A549 (cell line): ENCODE results near the gene LOXHD1.

Experiments used
- BHLHE40 ChIP-seq: IDR thresholded peaks from 2 replicates; pipeline ENCODE4 v1.6.1; 2012; ENCODE audit warnings: low read depth, low read length, inconsistent platforms
- EP300 ChIP-seq, 2 experiments: fragments of >200 bp; sonication (Bioruptor Twin); formaldehyde crosslinking; IDR thresholded peaks; 2 replicates in 1 of 2; 3 replicates in 1 of 2; pipeline ENCODE4 v1.6.1; 2016 to 2017
- HDAC2 ChIP-seq: fragments of 200-600 bp; sonication (generic); IDR thresholded peaks from 2 replicates; pipeline ENCODE4 v1.6.1; 2016
- JUNB ChIP-seq: fragments of >200 bp; sonication (Bioruptor Twin); formaldehyde crosslinking; IDR thresholded peaks from 2 replicates; pipeline ENCODE4 v1.6.1; 2016
- MAFK ChIP-seq: fragments of 450-650 bp; IDR thresholded peaks from 2 replicates; pipeline ENCODE4 v1.6.1; 2014; ENCODE audit not compliant: partially characterized antibody
- MAZ ChIP-seq: fragments of 150-350 bp; IDR thresholded peaks from 2 replicates; pipeline ENCODE4 v1.6.1; 2014; ENCODE audit warnings: antibody characterized with exemption, low read depth, low read length, borderline replicate concordance
- PHF8 ChIP-seq: fragments of 200-600 bp; sonication (generic); IDR thresholded peaks from 2 replicates; pipeline ENCODE4 v1.6.1; 2016; ENCODE audit warnings: low read depth, mild to moderate bottlenecking, antibody characterized with exemption, moderate library complexity, borderline replicate concordance
- RFX5 ChIP-seq: fragments of 450-650 bp; IDR thresholded peaks from 2 replicates; pipeline ENCODE4 v1.7.1; 2014; ENCODE audit warnings: antibody characterized with exemption, mild to moderate bottlenecking, moderate library complexity
- SREBF2 ChIP-seq: fragments of 450-650 bp; IDR thresholded peaks from 2 replicates; pipeline ENCODE4 v1.6.1; 2014; ENCODE audit warnings: mild to moderate bottlenecking, moderate library complexity
- TF ChIP-seq, protein P1 (sequence below): fragments of >200 bp; sonication (Bioruptor Twin); formaldehyde crosslinking; IDR thresholded peaks from 3 replicates; pipeline ENCODE4 v1.5.1; 2016
- TF ChIP-seq, protein P2 (sequence below): fragments of >200 bp; sonication (Bioruptor Twin); formaldehyde crosslinking; IDR thresholded peaks from 3 replicates; pipeline ENCODE4 v1.6.1; 2016
- TF ChIP-seq, protein P3 (sequence below): IDR thresholded peaks from 2 replicates; pipeline ENCODE4 v1.6.1; 2012
- TF ChIP-seq, protein P4 (sequence below): fragments of 200-600 bp; sonication (generic); IDR thresholded peaks from 2 replicates; pipeline ENCODE4 v1.6.1; 2016; ENCODE audit warnings: antibody characterized with exemption, mild to moderate bottlenecking, moderate library complexity

DNA sequence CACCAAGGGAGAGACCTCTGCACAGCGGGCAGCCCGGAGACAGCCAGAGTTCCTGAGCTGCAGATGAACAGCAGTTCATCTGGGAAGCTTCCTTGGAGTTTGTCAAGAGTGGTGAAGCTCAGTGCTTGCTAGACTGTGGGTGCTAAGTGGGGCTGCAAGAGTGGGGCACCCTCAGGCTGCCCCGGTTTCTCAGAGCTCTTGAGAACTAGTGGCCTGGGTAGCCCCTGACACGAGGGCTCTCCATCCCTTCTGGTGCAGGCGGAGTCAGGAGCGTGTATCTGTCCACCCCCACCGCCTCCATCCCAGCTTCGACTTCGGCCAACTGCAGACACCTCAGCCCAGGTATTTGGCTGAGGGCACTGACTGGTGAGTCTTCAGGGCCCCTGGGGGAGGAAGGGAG lies 222.0 kb downstream of the LOXHD1 start:
- TF ChIP-seq PHF8, result no peak
- TF ChIP-seq, protein P1, sequence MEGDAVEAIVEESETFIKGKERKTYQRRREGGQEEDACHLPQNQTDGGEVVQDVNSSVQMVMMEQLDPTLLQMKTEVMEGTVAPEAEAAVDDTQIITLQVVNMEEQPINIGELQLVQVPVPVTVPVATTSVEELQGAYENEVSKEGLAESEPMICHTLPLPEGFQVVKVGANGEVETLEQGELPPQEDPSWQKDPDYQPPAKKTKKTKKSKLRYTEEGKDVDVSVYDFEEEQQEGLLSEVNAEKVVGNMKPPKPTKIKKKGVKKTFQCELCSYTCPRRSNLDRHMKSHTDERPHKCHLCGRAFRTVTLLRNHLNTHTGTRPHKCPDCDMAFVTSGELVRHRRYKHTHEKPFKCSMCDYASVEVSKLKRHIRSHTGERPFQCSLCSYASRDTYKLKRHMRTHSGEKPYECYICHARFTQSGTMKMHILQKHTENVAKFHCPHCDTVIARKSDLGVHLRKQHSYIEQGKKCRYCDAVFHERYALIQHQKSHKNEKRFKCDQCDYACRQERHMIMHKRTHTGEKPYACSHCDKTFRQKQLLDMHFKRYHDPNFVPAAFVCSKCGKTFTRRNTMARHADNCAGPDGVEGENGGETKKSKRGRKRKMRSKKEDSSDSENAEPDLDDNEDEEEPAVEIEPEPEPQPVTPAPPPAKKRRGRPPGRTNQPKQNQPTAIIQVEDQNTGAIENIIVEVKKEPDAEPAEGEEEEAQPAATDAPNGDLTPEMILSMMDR, result no peak
- no peak for TF ChIP-seq RFX5
- TF ChIP-seq SREBF2, result no peak
- TF ChIP-seq EP300 (IDR thresholded peaks at IDR 0.05), result no peak
- TF ChIP-seq, protein P2, sequence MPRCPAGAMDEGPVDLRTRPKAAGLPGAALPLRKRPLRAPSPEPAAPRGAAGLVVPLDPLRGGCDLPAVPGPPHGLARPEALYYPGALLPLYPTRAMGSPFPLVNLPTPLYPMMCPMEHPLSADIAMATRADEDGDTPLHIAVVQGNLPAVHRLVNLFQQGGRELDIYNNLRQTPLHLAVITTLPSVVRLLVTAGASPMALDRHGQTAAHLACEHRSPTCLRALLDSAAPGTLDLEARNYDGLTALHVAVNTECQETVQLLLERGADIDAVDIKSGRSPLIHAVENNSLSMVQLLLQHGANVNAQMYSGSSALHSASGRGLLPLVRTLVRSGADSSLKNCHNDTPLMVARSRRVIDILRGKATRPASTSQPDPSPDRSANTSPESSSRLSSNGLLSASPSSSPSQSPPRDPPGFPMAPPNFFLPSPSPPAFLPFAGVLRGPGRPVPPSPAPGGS, result no peak
- no peak for TF ChIP-seq HDAC2
- no peak for TF ChIP-seq BHLHE40
- TF ChIP-seq JUNB, result no peak
- no peak for TF ChIP-seq MAFK
- TF ChIP-seq, protein P3, sequence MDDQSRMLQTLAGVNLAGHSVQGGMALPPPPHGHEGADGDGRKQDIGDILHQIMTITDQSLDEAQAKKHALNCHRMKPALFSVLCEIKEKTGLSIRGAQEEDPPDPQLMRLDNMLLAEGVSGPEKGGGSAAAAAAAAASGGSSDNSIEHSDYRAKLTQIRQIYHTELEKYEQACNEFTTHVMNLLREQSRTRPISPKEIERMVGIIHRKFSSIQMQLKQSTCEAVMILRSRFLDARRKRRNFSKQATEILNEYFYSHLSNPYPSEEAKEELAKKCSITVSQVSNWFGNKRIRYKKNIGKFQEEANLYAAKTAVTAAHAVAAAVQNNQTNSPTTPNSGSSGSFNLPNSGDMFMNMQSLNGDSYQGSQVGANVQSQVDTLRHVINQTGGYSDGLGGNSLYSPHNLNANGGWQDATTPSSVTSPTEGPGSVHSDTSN, result no peak
- TF ChIP-seq, protein P4, sequence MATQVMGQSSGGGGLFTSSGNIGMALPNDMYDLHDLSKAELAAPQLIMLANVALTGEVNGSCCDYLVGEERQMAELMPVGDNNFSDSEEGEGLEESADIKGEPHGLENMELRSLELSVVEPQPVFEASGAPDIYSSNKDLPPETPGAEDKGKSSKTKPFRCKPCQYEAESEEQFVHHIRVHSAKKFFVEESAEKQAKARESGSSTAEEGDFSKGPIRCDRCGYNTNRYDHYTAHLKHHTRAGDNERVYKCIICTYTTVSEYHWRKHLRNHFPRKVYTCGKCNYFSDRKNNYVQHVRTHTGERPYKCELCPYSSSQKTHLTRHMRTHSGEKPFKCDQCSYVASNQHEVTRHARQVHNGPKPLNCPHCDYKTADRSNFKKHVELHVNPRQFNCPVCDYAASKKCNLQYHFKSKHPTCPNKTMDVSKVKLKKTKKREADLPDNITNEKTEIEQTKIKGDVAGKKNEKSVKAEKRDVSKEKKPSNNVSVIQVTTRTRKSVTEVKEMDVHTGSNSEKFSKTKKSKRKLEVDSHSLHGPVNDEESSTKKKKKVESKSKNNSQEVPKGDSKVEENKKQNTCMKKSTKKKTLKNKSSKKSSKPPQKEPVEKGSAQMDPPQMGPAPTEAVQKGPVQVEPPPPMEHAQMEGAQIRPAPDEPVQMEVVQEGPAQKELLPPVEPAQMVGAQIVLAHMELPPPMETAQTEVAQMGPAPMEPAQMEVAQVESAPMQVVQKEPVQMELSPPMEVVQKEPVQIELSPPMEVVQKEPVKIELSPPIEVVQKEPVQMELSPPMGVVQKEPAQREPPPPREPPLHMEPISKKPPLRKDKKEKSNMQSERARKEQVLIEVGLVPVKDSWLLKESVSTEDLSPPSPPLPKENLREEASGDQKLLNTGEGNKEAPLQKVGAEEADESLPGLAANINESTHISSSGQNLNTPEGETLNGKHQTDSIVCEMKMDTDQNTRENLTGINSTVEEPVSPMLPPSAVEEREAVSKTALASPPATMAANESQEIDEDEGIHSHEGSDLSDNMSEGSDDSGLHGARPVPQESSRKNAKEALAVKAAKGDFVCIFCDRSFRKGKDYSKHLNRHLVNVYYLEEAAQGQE, result no peak
- no peak for TF ChIP-seq MAZ
